GM18502 (cell line): ENCODE data around the gene C6orf118.

Source experiments
- ATAC-seq: cut with Tn5 transposase; IDR thresholded peaks from one replicate; pipeline ENCODE4 v1.9.1; 2021; ENCODE audit warnings: mild to moderate bottlenecking; ENCODE audit not compliant: unreplicated experiment, poor library complexity

Gene C6orf118

GRCh38 chr6:165308926-165309731 is at the start of gene C6orf118:
C6orf118 (minus strand) TSS chr6:165309605; CDS start chr6:165309586, 19 bp downstream.
- ATAC-seq: no peak

- ATAC-seq: no peak
Measured at GRCh38 chr6:165345700-165346099, 36.3 kb upstream of the C6orf118 start.

GRCh38 chr6:165340532-165340931 is 31.1 kb upstream of the C6orf118 start:
- no peak for ATAC-seq

- no peak for ATAC-seq
Measured at GRCh38 chr6:165325609-165326008, 16.2 kb upstream of the C6orf118 start.

- no peak for ATAC-seq
Measured at GRCh38 chr6:165321555-165322145, 12.2 kb upstream of the C6orf118 start.

GRCh38 chr6:165321150-165321549 is 11.7 kb upstream of the C6orf118 start:
- no peak for ATAC-seq

- no peak for ATAC-seq
Measured at GRCh38 chr6:165317723-165318122, 8.3 kb upstream of the C6orf118 start.

GRCh38 chr6:165306955-165307354 is 2.5 kb downstream of the C6orf118 start:
- ATAC-seq: no peak

- ATAC-seq: no peak
Measured at GRCh38 chr6:165301372-165302246, 7.8 kb downstream of the C6orf118 start.

GRCh38 chr6:165300422-165300936 is 8.9 kb downstream of the C6orf118 start:
- no peak for ATAC-seq

- no peak for ATAC-seq
Measured at GRCh38 chr6:165298875-165299274, 10.5 kb downstream of the C6orf118 start.

GRCh38 chr6:165298402-165298801 is 11.0 kb downstream of the C6orf118 start:
- no peak for ATAC-seq

- ATAC-seq: no peak
Measured at GRCh38 chr6:165292657-165293056, 16.7 kb downstream of the C6orf118 start.

- no peak for ATAC-seq
Measured at GRCh38 chr6:165274611-165275010, 34.8 kb downstream of the C6orf118 start.

GRCh38 chr6:165272585-165272984 is 36.8 kb downstream of the C6orf118 start:
- ATAC-seq: no peak

- no peak for ATAC-seq
Measured at GRCh38 chr6:165268987-165269386, 40.4 kb downstream of the C6orf118 start.

GRCh38 chr6:165266621-165267020 is 42.8 kb downstream of the C6orf118 start:
- ATAC-seq: no peak

GRCh38 chr6:165266191-165266590 is 43.2 kb downstream of the C6orf118 start:
- no peak for ATAC-seq

GRCh38 chr6:165260462-165260861 is 48.9 kb downstream of the C6orf118 start:
- ATAC-seq: no peak

- no peak for ATAC-seq
Measured at GRCh38 chr6:165249808-165250207, 59.6 kb downstream of the C6orf118 start.

GRCh38 chr6:165245701-165246100 is 63.7 kb downstream of the C6orf118 start:
- ATAC-seq: no peak
